SK-N-SH treated with all-trans-retinoic acid at 6 μM for 48 hours (cell line): ENCODE data around the gene TTC5.
"Not testable (repeated sequence)": the region's sequence is repeated elsewhere in the genome, so short reads cannot be mapped to it uniquely, and the experiment has no call there.

ENCODE experiments used
- ATAC-seq: fragments of 200-7000 bp; cut with Tn5 transposase; 3 replicates; pipeline ENCODE4 v1.9.1; 2020; ENCODE audit warnings: mild to moderate bottlenecking, moderate library complexity
- ARNTL ChIP-seq: fragments of 450-650 bp; formaldehyde crosslinking; IDR thresholded peaks from 2 replicates; pipeline ENCODE4 v1.5.0; 2020; ENCODE audit warnings: low read depth, mild to moderate bottlenecking, moderate library complexity, borderline replicate concordance
- BACH2 ChIP-seq: fragments of 250-450 bp; sonication (Bioruptor Pico); IDR thresholded peaks from 2 replicates; pipeline ENCODE4 v1.9.0; 2021; ENCODE audit warnings: mild to moderate bottlenecking, borderline replicate concordance
- CSDC2 ChIP-seq: fragments of 250-450 bp; sonication (Bioruptor Pico); IDR thresholded peaks from 2 replicates; pipeline ENCODE4 v1.5.0; 2020; ENCODE audit warnings: mild to moderate bottlenecking, moderate library complexity
- GLIS3 ChIP-seq: fragments of 250-450 bp; sonication (Bioruptor Pico); IDR thresholded peaks from 2 replicates; pipeline ENCODE4 v1.5.0; 2020; ENCODE audit warnings: mild to moderate bottlenecking, moderate library complexity
- ISL1 ChIP-seq: fragments of 250-450 bp; sonication (Bioruptor Pico); IDR thresholded peaks from 2 replicates; pipeline ENCODE4 v2.1.2; 2022; ENCODE audit warnings: mild to moderate bottlenecking, moderate library complexity
- OSR1 ChIP-seq: fragments of 250-450 bp; sonication (Bioruptor Pico); IDR thresholded peaks from 2 replicates; pipeline ENCODE4 v1.8.0; 2022; ENCODE audit warnings: moderate library complexity, mild to moderate bottlenecking, inconsistent platforms
- SNAI2 ChIP-seq: fragments of 250-450 bp; sonication (Bioruptor Pico); IDR thresholded peaks from 2 replicates; pipeline ENCODE4 v1.5.0; 2020; ENCODE audit warnings: mild to moderate bottlenecking, moderate library complexity
- TCF4 ChIP-seq: fragments of 250-450 bp; sonication (Bioruptor Pico); IDR thresholded peaks from 2 replicates; pipeline ENCODE4 v1.8.0; 2021; ENCODE audit warnings: mild to moderate bottlenecking, moderate library complexity, borderline replicate concordance
- TOX ChIP-seq: fragments of 250-450 bp; sonication (Bioruptor Pico); IDR thresholded peaks from 2 replicates; pipeline ENCODE4 v1.8.0; 2021; ENCODE audit warnings: mild to moderate bottlenecking, moderate library complexity, borderline replicate concordance
- ZC3H10 ChIP-seq: fragments of 250-450 bp; sonication (Bioruptor Pico); IDR thresholded peaks from 2 replicates; pipeline ENCODE4 v1.5.1; 2021; ENCODE audit warnings: mild to moderate bottlenecking, moderate library complexity
- ZFP3 ChIP-seq: fragments of 250-450 bp; sonication (Bioruptor Pico); IDR thresholded peaks from 2 replicates; pipeline ENCODE4 v1.5.0; 2020; ENCODE audit warnings: mild to moderate bottlenecking, moderate library complexity
- ZFP30 ChIP-seq: fragments of 450-650 bp; formaldehyde crosslinking; IDR thresholded peaks from 2 replicates; pipeline ENCODE4 v1.5.0; 2022; ENCODE audit warnings: mild to moderate bottlenecking, moderate library complexity
- ZNF565 ChIP-seq: fragments of 450-650 bp; formaldehyde crosslinking; conservative IDR thresholded peaks from 2 replicates; pipeline ENCODE4 v1.5.0; 2020; ENCODE audit warnings: low read depth, mild to moderate bottlenecking, moderate library complexity
- ZNF8 ChIP-seq: fragments of 450-650 bp; formaldehyde crosslinking; IDR thresholded peaks from 2 replicates; pipeline ENCODE4 v1.5.0; 2020; ENCODE audit warnings: mild to moderate bottlenecking, moderate library complexity
- TF ChIP-seq, protein P1 (sequence below): fragments of 250-450 bp; sonication (Bioruptor Pico); IDR thresholded peaks from 2 replicates; pipeline ENCODE4 v1.5.1; 2021; ENCODE audit warnings: mild to moderate bottlenecking, moderate library complexity
- TF ChIP-seq, protein P2 (sequence below): fragments of 250-450 bp; sonication (Bioruptor Pico); IDR thresholded peaks from 2 replicates; pipeline ENCODE4 v1.8.0; 2020; ENCODE audit warnings: mild to moderate bottlenecking, moderate library complexity, borderline replicate concordance
- TF ChIP-seq, protein P3 (sequence below): fragments of 250-450 bp; sonication (Bioruptor Pico); IDR thresholded peaks from 2 replicates; pipeline ENCODE4 v1.5.1; 2020; ENCODE audit warnings: low read depth, mild to moderate bottlenecking, moderate library complexity
- TF ChIP-seq, protein P4 (sequence below): fragments of 250-450 bp; sonication (Bioruptor Pico); IDR thresholded peaks from 2 replicates; pipeline ENCODE4 v1.5.0; 2020; ENCODE audit warnings: mild to moderate bottlenecking, moderate library complexity
- TF ChIP-seq, protein P5 (sequence below): fragments of 250-450 bp; sonication (Bioruptor Pico); IDR thresholded peaks from 2 replicates; pipeline ENCODE4 v1.8.0; 2021; ENCODE audit warnings: low read depth, mild to moderate bottlenecking, moderate library complexity, borderline replicate concordance

TTC5 gene

DNA sequence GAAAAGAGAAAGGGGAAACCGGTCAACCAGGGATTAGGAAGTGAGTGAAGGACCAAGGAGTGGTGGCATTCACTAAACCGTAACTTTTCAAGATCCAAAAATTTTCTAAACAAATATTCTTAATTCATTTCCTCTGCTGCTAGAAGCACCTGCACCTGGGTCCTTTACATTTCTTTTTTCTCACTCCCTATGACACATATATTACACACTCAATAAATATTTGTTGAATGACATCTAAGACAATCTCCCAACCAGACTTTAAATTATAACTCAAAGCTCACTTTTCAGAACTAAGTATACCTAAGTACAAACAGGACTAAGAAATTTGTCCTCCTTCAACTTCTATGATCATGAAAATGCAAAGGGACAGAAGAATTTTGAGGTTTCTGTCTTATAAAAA, 11.1 kb downstream of the TTC5 start:
- TF ChIP-seq, protein P1, sequence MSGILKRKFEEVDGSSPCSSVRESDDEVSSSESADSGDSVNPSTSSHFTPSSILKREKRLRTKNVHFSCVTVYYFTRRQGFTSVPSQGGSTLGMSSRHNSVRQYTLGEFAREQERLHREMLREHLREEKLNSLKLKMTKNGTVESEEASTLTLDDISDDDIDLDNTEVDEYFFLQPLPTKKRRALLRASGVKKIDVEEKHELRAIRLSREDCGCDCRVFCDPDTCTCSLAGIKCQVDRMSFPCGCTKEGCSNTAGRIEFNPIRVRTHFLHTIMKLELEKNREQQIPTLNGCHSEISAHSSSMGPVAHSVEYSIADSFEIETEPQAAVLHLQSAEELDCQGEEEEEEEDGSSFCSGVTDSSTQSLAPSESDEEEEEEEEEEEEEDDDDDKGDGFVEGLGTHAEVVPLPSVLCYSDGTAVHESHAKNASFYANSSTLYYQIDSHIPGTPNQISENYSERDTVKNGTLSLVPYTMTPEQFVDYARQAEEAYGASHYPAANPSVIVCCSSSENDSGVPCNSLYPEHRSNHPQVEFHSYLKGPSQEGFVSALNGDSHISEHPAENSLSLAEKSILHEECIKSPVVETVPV (CRISPR knock-in tag): no peak
- TF ChIP-seq ZFP3 (CRISPR knock-in tag) (no peak), OSR1 (CRISPR knock-in tag) (no peak), CSDC2 (CRISPR knock-in tag) (no peak), BACH2 (CRISPR knock-in tag) (no peak), TCF4 (CRISPR knock-in tag) (no peak), ZFP30 (CRISPR knock-in tag) (no peak), ZC3H10 (CRISPR knock-in tag) (no peak), ZNF565 (CRISPR knock-in tag) (no peak), SNAI2 (no peak)
- no peak for ATAC-seq

DNA sequence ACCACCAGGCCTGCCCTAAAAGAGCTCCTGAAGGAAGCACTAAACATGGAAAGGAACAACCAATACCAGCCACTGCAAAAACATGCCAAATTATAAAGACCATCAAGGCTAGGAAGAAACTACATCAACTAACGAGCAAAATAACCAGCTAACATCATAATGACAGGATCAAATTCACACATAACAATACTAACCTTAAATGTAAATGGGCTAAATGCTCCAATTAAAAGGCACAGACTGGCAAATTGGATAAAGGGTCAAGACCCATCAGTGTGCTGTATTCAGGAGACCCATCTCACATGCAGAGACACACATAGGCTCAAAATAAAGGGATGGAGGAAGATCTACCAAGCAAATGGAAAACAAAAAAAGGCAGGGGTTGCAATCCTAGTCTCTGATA, 23.8 kb downstream of the TTC5 start:
- ATAC-seq: not testable (repeated sequence)

DNA sequence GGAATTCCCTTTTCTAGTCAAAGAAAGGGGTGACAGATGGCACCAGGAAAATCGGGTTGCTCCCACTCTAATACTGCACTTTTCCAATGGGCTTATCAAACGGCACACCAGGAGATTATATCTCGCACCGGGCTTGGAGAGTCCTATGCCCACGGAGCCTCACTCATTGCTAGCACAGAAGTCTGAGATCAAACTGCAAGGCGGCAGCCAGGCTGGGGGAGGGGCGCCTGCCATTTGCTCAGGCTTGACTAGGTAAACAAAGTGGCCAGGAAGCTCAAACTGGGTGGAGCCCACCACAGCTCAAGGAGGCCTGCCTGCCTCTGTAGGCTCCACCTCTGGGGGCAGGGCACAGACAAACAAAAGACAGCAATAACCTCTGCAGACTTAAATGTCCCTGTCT, 25.5 kb downstream of the TTC5 start:
- not testable (repeated sequence) for ATAC-seq

DNA sequence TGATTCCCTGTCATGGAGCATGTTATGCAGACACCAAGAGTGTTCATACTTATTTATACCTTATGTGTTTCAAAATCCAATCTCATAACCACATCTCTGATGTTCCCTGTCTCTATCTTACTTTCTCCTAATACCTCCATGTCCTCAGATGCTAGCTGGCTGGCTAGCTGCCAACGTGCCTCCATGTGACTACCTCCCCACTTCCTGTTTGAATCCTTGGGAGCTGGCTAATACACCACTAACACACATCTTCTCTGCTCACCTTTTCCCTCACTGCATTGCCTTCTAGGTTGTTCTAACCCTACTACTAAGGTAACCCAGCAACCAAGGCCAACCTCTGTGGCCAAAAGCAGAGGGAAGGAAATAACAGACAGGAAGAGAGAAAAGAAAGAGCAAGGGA, 27.3 kb downstream of the TTC5 start:
- ATAC-seq: no peak
- TF ChIP-seq ZFP3 (CRISPR knock-in tag) (no peak), OSR1 (CRISPR knock-in tag) (no peak), SNAI2 (no peak), GLIS3 (CRISPR knock-in tag) (no peak), ISL1 (CRISPR knock-in tag) (no peak), ZNF8 (CRISPR knock-in tag) (no peak), TOX (CRISPR knock-in tag) (no peak)
- TF ChIP-seq, protein P2, sequence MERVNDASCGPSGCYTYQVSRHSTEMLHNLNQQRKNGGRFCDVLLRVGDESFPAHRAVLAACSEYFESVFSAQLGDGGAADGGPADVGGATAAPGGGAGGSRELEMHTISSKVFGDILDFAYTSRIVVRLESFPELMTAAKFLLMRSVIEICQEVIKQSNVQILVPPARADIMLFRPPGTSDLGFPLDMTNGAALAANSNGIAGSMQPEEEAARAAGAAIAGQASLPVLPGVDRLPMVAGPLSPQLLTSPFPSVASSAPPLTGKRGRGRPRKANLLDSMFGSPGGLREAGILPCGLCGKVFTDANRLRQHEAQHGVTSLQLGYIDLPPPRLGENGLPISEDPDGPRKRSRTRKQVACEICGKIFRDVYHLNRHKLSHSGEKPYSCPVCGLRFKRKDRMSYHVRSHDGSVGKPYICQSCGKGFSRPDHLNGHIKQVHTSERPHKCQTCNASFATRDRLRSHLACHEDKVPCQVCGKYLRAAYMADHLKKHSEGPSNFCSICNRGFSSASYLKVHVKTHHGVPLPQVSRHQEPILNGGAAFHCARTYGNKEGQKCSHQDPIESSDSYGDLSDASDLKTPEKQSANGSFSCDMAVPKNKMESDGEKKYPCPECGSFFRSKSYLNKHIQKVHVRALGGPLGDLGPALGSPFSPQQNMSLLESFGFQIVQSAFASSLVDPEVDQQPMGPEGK (CRISPR knock-in tag): no peak
- TF ChIP-seq, protein P3, sequence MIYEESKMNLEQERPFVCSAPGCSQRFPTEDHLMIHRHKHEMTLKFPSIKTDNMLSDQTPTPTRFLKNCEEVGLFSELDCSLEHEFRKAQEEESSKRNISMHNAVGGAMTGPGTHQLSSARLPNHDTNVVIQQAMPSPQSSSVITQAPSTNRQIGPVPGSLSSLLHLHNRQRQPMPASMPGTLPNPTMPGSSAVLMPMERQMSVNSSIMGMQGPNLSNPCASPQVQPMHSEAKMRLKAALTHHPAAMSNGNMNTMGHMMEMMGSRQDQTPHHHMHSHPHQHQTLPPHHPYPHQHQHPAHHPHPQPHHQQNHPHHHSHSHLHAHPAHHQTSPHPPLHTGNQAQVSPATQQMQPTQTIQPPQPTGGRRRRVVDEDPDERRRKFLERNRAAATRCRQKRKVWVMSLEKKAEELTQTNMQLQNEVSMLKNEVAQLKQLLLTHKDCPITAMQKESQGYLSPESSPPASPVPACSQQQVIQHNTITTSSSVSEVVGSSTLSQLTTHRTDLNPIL (CRISPR knock-in tag): no peak

DNA sequence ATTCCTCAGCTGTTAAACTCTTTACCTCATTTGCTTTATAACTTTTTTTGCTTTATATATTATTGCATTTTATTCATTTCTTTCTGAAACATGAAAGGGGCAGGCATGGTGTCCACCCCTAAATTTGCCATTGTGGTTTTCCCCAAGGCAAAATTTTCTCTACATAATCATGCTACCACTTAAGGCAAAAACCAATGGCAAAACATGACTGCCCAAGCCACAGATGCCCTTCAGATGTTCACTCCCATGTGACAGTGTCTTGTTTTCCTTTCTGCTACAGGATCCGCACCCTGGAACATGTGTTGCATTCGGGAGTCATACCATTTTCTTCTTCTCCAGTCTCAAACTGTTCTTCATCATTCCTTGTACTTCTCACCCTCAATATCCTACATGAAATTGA, 28.3 kb downstream of the TTC5 start:
- TF ChIP-seq, protein P4, sequence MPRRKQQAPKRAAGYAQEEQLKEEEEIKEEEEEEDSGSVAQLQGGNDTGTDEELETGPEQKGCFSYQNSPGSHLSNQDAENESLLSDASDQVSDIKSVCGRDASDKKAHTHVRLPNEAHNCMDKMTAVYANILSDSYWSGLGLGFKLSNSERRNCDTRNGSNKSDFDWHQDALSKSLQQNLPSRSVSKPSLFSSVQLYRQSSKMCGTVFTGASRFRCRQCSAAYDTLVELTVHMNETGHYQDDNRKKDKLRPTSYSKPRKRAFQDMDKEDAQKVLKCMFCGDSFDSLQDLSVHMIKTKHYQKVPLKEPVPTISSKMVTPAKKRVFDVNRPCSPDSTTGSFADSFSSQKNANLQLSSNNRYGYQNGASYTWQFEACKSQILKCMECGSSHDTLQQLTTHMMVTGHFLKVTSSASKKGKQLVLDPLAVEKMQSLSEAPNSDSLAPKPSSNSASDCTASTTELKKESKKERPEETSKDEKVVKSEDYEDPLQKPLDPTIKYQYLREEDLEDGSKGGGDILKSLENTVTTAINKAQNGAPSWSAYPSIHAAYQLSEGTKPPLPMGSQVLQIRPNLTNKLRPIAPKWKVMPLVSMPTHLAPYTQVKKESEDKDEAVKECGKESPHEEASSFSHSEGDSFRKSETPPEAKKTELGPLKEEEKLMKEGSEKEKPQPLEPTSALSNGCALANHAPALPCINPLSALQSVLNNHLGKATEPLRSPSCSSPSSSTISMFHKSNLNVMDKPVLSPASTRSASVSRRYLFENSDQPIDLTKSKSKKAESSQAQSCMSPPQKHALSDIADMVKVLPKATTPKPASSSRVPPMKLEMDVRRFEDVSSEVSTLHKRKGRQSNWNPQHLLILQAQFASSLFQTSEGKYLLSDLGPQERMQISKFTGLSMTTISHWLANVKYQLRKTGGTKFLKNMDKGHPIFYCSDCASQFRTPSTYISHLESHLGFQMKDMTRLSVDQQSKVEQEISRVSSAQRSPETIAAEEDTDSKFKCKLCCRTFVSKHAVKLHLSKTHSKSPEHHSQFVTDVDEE (CRISPR knock-in tag): no peak
- no peak for TF ChIP-seq BACH2 (CRISPR knock-in tag)
- TF ChIP-seq, protein P5, sequence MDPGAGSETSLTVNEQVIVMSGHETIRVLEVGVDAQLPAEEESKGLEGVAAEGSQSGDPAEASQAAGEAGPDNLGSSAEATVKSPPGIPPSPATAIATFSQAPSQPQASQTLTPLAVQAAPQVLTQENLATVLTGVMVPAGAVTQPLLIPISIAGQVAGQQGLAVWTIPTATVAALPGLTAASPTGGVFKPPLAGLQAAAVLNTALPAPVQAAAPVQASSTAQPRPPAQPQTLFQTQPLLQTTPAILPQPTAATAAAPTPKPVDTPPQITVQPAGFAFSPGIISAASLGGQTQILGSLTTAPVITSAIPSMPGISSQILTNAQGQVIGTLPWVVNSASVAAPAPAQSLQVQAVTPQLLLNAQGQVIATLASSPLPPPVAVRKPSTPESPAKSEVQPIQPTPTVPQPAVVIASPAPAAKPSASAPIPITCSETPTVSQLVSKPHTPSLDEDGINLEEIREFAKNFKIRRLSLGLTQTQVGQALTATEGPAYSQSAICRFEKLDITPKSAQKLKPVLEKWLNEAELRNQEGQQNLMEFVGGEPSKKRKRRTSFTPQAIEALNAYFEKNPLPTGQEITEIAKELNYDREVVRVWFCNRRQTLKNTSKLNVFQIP (CRISPR knock-in tag): no peak
- TF ChIP-seq TCF4 (CRISPR knock-in tag): no peak
- no peak for TF ChIP-seq OSR1 (CRISPR knock-in tag)
- no peak for TF ChIP-seq ARNTL (CRISPR knock-in tag)
- no peak for TF ChIP-seq ZNF8 (CRISPR knock-in tag)
- TF ChIP-seq TOX (CRISPR knock-in tag): no peak
- TF ChIP-seq, protein P1 (CRISPR knock-in tag): no peak
- TF ChIP-seq ZC3H10 (CRISPR knock-in tag): no peak
- no peak for TF ChIP-seq ISL1 (CRISPR knock-in tag)
- TF ChIP-seq, protein P2 (CRISPR knock-in tag): no peak
- TF ChIP-seq, all 23 proteins: peak for 0
- ATAC-seq: no peak
